ENCODE results near the gene HDAC4. TPM values are rescaled to one million over a fixed set of nuclear protein-coding genes. Genes with fewer than 3 reads are reported as not detected.

Gene HDAC4
- total and polyA plus RNA-seq, 9 donors: 7.0 to 74.0 (median 46.3) TPM

DNA sequence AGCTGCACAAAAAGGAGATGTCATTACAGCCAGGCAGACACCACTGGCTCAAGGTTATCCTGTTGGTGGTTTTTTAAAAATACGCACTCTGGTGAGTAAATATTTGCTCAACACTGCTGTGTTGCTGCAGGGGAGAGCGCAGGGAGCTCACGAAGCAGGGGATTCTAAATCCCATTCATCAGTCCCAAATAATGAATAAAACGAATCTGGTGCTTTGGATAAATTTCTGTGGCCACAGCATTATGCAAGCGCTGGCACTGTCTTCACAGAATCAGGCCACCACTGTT, 256.2 kb downstream of the HDAC4 start:
- Histone ChIP-seq H3K4me1 (ENCODE audit: insufficient read depth) (no peaks in the 10 kb centered on the region), H3K27me3 (no peaks in the 10 kb centered on the region), H3K4me3 (no peak overlapping the region), H3K9me3 (no peaks in the 10 kb centered on the region), H3K27ac (no peak overlapping the region), H3K36me3 (no peaks in the 10 kb centered on the region)
- intact Hi-C loops (cut with DNase I): no loop called here
- no peak for DNase-seq
- WGBS, 3 donors: 84 to 92% (median 89%) methylated on average over 5 of the region's 5 CpGs
- TF ChIP-seq POLR2A (IDR thresholded peaks at IDR 0.05): no peak
- TF ChIP-seq, protein P1, sequence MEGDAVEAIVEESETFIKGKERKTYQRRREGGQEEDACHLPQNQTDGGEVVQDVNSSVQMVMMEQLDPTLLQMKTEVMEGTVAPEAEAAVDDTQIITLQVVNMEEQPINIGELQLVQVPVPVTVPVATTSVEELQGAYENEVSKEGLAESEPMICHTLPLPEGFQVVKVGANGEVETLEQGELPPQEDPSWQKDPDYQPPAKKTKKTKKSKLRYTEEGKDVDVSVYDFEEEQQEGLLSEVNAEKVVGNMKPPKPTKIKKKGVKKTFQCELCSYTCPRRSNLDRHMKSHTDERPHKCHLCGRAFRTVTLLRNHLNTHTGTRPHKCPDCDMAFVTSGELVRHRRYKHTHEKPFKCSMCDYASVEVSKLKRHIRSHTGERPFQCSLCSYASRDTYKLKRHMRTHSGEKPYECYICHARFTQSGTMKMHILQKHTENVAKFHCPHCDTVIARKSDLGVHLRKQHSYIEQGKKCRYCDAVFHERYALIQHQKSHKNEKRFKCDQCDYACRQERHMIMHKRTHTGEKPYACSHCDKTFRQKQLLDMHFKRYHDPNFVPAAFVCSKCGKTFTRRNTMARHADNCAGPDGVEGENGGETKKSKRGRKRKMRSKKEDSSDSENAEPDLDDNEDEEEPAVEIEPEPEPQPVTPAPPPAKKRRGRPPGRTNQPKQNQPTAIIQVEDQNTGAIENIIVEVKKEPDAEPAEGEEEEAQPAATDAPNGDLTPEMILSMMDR (IDR thresholded peaks at IDR 0.05): no peak
- no peak for TF ChIP-seq EP300 (IDR thresholded peaks at IDR 0.05)

DNA sequence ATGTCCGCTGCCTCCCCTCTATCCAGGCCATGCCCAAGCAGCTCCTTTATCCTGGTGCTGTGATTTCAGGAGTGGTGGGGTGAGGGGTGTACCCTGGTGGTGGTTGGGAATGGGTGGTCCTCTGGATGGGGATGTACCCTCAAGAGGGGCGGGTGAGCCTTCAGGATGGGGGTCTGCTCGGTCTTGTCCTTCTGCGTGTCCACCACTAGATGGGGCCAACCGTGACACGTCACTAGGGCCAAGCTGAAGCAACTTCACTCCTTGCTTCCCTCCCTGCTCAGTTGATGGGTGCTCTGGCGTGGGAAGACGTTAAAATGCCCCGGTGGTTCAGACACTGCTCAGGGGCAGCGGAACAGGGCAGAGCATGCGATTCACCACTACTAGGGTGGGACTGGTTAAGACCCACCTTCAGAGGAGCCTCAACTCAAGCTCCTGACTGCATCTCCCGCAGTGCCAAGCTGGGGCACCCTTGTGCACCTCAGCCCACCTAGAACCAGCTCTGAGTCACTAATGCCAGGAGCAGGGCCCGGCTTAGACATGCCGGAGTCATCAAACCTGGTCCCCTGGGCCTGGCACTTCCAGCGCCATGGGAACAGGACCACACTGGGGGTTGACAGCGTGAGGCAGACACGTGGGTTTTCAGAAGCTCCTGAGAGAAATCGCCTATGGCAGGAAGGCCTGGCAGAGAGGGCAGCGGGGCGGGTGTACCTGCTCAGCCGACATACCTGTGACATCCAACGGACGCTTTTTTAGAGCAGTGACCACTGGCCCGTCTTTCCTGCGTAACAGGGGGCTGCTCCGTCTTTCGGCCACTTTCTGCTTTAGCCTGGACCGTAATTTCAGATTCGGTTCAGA, 256.7 kb downstream of the HDAC4 start:
- Histone ChIP-seq H3K27me3 (no peaks in the 10 kb centered on the region), H3K27ac (no peak overlapping the region), H3K4me3 (no peak overlapping the region), H3K9me3 (no peaks in the 10 kb centered on the region), H3K36me3 (no peaks in the 10 kb centered on the region), H3K4me1 (ENCODE audit: insufficient read depth) (no peaks in the 10 kb centered on the region)
- intact Hi-C loops (cut with DNase I): no loop called here
- TF ChIP-seq EP300 (IDR thresholded peaks at IDR 0.05) (no peak), POLR2A (IDR thresholded peaks at IDR 0.05) (no peak)
- TF ChIP-seq, protein P1 (IDR thresholded peaks at IDR 0.05): peak in 2 of 3 donors; percentile 40 to 50
- whole genome bisulfite sequencing, 3 donors: 78 to 80% (median 80%) methylated on average over 29 of the region's 29 CpGs
- peak in 1 of 5 donors; percentile 30 for DNase-seq

DNA sequence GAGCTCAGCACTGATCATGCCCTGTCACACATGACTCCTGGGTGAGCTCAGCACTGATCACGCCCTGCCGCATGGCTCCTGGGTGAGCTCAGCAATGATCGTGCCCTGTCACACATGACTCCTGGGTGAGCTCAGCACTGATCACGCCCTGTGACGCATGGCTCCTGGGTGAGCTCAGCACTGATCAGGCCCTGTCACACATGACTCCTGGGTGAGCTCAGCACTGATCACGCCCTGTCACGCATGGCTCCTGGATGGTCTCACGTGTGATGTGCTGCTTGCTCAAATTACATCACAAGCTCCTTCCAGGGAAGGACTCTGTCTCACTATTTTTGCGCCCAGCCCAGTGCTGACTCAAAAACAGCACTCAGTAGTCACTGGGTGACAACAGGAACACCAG, 258.0 kb downstream of the HDAC4 start:
- Histone ChIP-seq H3K4me3 (no peak overlapping the region), H3K36me3 (no peaks in the 10 kb centered on the region), H3K27me3 (no peaks in the 10 kb centered on the region), H3K27ac (no peak overlapping the region), H3K4me1 (ENCODE audit: insufficient read depth) (no peaks in the 10 kb centered on the region), H3K9me3 (no peaks in the 10 kb centered on the region)
- WGBS, 3 donors: 95 to 99% (median 98%) methylated on average over 9 of the region's 9 CpGs
- TF ChIP-seq, protein P1 (IDR thresholded peaks at IDR 0.05): no peak
- no peak for TF ChIP-seq POLR2A (IDR thresholded peaks at IDR 0.05)
- no peak for TF ChIP-seq EP300 (IDR thresholded peaks at IDR 0.05)
- intact Hi-C loops (cut with DNase I): no loop called here
- no peak for DNase-seq

DNA sequence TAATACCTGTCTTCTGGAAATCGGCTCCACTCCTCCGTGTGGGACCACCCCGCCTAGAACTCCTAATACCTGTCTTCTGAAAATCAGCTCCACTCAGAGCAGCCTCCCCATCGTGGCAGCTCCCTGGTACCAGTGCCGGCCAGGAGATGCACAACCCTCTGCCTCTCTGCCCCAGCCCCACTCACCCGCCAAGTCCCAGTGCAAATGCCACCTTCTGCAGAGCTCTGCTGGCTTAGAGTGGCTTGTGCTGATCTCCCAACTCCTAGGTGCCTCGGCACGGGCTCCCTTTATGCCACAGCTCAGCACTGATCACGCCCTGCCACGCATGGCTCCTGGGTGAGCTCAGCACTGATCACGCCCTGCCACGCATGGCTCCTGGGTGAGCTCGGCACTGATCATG, 258.5 kb downstream of the HDAC4 start:
- H3K9me3 ChIP-seq: no peaks in the 10 kb centered on the region
- H3K4me3 ChIP-seq: no peak overlapping the region
- 88 to 95% (median 94%) methylated on average over 13 of the region's 13 CpGs for WGBS, 3 donors
- TF ChIP-seq POLR2A (IDR thresholded peaks at IDR 0.05) (no peak), EP300 (IDR thresholded peaks at IDR 0.05) (no peak)
- TF ChIP-seq, protein P1 (IDR thresholded peaks at IDR 0.05): no peak
- no peaks in the 10 kb centered on the region for H3K27me3 ChIP-seq
- no peak overlapping the region for H3K27ac ChIP-seq
- intact Hi-C loops (cut with DNase I): no loop called here
- H3K36me3 ChIP-seq: no peaks in the 10 kb centered on the region
- peaks cover 4% of the 10 kb centered on the region for H3K4me1 ChIP-seq (ENCODE audit: insufficient read depth)
- DNase-seq: no peak
